ENCODE data around the gene PICALM. TPM values are rescaled to one million over a fixed set of nuclear protein-coding genes. Genes with fewer than 3 reads are reported as not detected.

Gene PICALM
- total RNA-seq, 2 donors from 2014 or later, result 166 to 286 TPM

GRCh38 chr11:85945788-85946187 is 123.1 kb downstream of the PICALM start:
- H3K4me1 ChIP-seq, result peaks cover 0 to 31% of the 10 kb centered on the region in 2 donors
- TF ChIP-seq CTCF (IDR thresholded peaks at IDR 0.05), result no peak
- no peaks in the 10 kb centered on the region for H3K36me3 ChIP-seq
- H3K9me3 ChIP-seq, result no peaks in the 10 kb centered on the region
- H3K27me3 ChIP-seq, result no peaks in the 10 kb centered on the region
- H3K27ac ChIP-seq, result no peak overlapping the region
- DNase-seq (ENCODE audit: low spot score), result no peak
- no peak overlapping the region for H3K4me3 ChIP-seq

GRCh38 chr11:85945296-85945695 is 123.6 kb downstream of the PICALM start:
- H3K4me1 ChIP-seq, result peaks cover 0 to 31% of the 10 kb centered on the region in 2 donors
- H3K36me3 ChIP-seq, result no peaks in the 10 kb centered on the region
- no peak overlapping the region for H3K4me3 ChIP-seq
- no peak for TF ChIP-seq CTCF (IDR thresholded peaks at IDR 0.05)
- no peak overlapping the region for H3K27ac ChIP-seq
- no peaks in the 10 kb centered on the region for H3K9me3 ChIP-seq
- H3K27me3 ChIP-seq, result no peaks in the 10 kb centered on the region
- no peak for DNase-seq (ENCODE audit: low spot score)

- Histone ChIP-seq H3K27me3 (no peaks in the 10 kb centered on the region), H3K36me3 (no peaks in the 10 kb centered on the region), H3K4me3 (no peak overlapping the region), H3K27ac (no peak overlapping the region), H3K9me3 (no peaks in the 10 kb centered on the region), H3K4me1 (peaks cover 0 to 8% of the 10 kb centered on the region in 2 donors)
- peak; percentile 71 to 86 for TF ChIP-seq CTCF (IDR thresholded peaks at IDR 0.05)
- DNase-seq (ENCODE audit: low spot score), result peak; percentile 80
Measured at GRCh38 chr11:85941380-85941973, 127.4 kb downstream of the PICALM start.

GRCh38 chr11:85939099-85940015 is 129.5 kb downstream of the PICALM start:
- H3K9me3 ChIP-seq, result no peaks in the 10 kb centered on the region
- peaks cover 0 to 4% of the 10 kb centered on the region in 2 donors for H3K4me1 ChIP-seq
- H3K36me3 ChIP-seq, result no peaks in the 10 kb centered on the region
- no peak for TF ChIP-seq CTCF (IDR thresholded peaks at IDR 0.05)
- no peaks in the 10 kb centered on the region for H3K27me3 ChIP-seq
- H3K4me3 ChIP-seq, result no peak overlapping the region
- DNase-seq (ENCODE audit: low spot score), result no peak
- H3K27ac ChIP-seq, result no peak overlapping the region

GRCh38 chr11:85937835-85938234 is 131.0 kb downstream of the PICALM start:
- no peak overlapping the region for H3K4me3 ChIP-seq
- H3K27ac ChIP-seq, result no peak overlapping the region
- no peak for DNase-seq (ENCODE audit: low spot score)
- no peaks in the 10 kb centered on the region for H3K27me3 ChIP-seq
- no peaks in the 10 kb centered on the region for H3K9me3 ChIP-seq
- TF ChIP-seq CTCF (IDR thresholded peaks at IDR 0.05), result no peak
- H3K36me3 ChIP-seq, result no peaks in the 10 kb centered on the region
- peaks cover 0 to 4% of the 10 kb centered on the region in 2 donors for H3K4me1 ChIP-seq

Data from right atrium auricular region (tissue), 2 donors.